NB4 (cell line): ENCODE data around the gene IQCE.

ENCODE experiments used
- CTCF ChIP-seq: IDR thresholded peaks from one replicate; pipeline ENCODE4 v1.5.1; 2012; ENCODE audit warnings: low read depth, low read length
- POLR2A ChIP-seq: IDR thresholded peaks from 2 replicates; pipeline ENCODE4 v1.6.1; 2011; ENCODE audit warnings: mild to moderate bottlenecking; ENCODE audit not compliant: insufficient read length; ENCODE audit errors: extremely low read depth

DNA sequence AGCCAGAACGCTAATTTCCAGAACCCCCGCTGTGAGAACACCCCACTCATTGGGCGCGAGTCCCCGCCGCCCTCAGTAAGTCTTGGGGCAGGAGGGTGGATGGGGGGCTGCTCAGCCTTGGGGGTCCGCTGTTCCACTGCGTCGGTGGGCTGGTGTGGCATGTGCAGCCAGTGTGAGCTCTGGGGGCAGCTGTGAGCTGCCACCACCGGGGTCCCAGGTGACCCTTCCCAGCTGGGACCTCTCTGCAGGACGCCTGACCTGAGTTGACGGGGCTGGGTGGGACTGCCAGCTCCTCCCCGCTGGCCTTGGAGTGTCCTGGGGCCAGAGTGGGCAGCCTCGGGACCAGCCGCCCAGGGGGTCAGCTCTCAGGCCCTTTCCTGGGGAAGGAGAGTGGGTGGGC is 100.2 kb downstream of the IQCE start:
- no peak for TF ChIP-seq POLR2A
- no peak for TF ChIP-seq CTCF
